HepG2 (cell line): ENCODE results near the gene TRMT1. TPM values are rescaled to one million over a fixed set of nuclear protein-coding genes. Genes with fewer than 3 reads are reported as not detected.
A peak's percentile ranks its signal among the peaks of the same experiment; 100 is the strongest.

ENCODE experiments used
- CREM ChIP-seq, 2 experiments: sonication (generic) in 1 of 2; formaldehyde crosslinking in 1 of 2; IDR thresholded peaks; 2 replicates each; pipeline versions ENCODE4 v1.4.0 to v1.6.1; 2016 to 2020; ENCODE audit warnings: antibody characterized with exemption in 1 of 2, mild to moderate bottlenecking in 1 of 2, missing genetic modification reagents in 1 of 2
- ETS1 ChIP-seq: sonication (generic); formaldehyde crosslinking; IDR thresholded peaks from 2 replicates; pipeline ENCODE4 v1.4.0; 2020; ENCODE audit warnings: missing genetic modification reagents
- HIVEP1 ChIP-seq: sonication (generic); formaldehyde crosslinking; IDR thresholded peaks from 2 replicates; pipeline ENCODE4 v1.4.0; 2020; ENCODE audit warnings: mild to moderate bottlenecking, missing genetic modification reagents
- KDM6A ChIP-seq: IDR thresholded peaks from 2 replicates; pipeline ENCODE4 v1.6.1; 2016; ENCODE audit warnings: low read depth
- MED8 ChIP-seq: sonication (generic); formaldehyde crosslinking; IDR thresholded peaks from 2 replicates; pipeline ENCODE4 v1.8.1; 2023; ENCODE audit warnings: mild to moderate bottlenecking, missing genetic modification reagents; ENCODE audit not compliant: insufficient replicate concordance
- MIER2 ChIP-seq: IDR thresholded peaks from 2 replicates; pipeline ENCODE4 v1.6.1; 2016; ENCODE audit warnings: missing biosample characterization, missing genetic modification reagents
- MTA1 ChIP-seq: sonication (generic); formaldehyde crosslinking; IDR thresholded peaks from 2 replicates; pipeline ENCODE4 v1.4.0; 2020; ENCODE audit warnings: missing genetic modification reagents, mild to moderate bottlenecking, borderline replicate concordance
- RCOR2 ChIP-seq: IDR thresholded peaks from 2 replicates; pipeline ENCODE4 v1.6.1; 2016; ENCODE audit warnings: missing biosample characterization, missing genetic modification reagents
- ZBTB21 ChIP-seq: sonication (generic); formaldehyde crosslinking; IDR thresholded peaks from 2 replicates; pipeline ENCODE4 v1.4.0; 2020; ENCODE audit warnings: missing genetic modification reagents
- ZFX ChIP-seq: sonication (generic); formaldehyde crosslinking; IDR thresholded peaks from 2 replicates; pipeline ENCODE4 v1.4.0; 2020; ENCODE audit warnings: mild to moderate bottlenecking, low read depth, missing genetic modification reagents, moderate library complexity
- ZHX2 ChIP-seq, 2 experiments: sonication (generic) in 1 of 2; formaldehyde crosslinking in 1 of 2; IDR thresholded peaks; 2 replicates each; pipeline versions ENCODE4 v1.6.1 to v1.9.0; 2014 to 2022; ENCODE audit warnings: antibody characterized with exemption in 1 of 2, borderline replicate concordance in 1 of 2, inconsistent platforms in 1 of 2, low read depth in 1 of 2, missing genetic modification reagents in 1 of 2
- ZNF101 ChIP-seq: sonication (generic); formaldehyde crosslinking; IDR thresholded peaks from 2 replicates; pipeline ENCODE4 v1.4.0; 2020; ENCODE audit warnings: mild to moderate bottlenecking, low read depth, missing genetic modification reagents, borderline replicate concordance
- ZNF121 ChIP-seq: sonication (generic); formaldehyde crosslinking; IDR thresholded peaks from 2 replicates; pipeline ENCODE4 v1.5.0; 2020; ENCODE audit warnings: mild to moderate bottlenecking, missing genetic modification reagents
- ZNF446 ChIP-seq: sonication (generic); formaldehyde crosslinking; IDR thresholded peaks from 2 replicates; pipeline ENCODE4 v1.5.0; 2020; ENCODE audit warnings: mild to moderate bottlenecking, missing genetic modification reagents
- ZNF572 ChIP-seq: sonication (generic); formaldehyde crosslinking; IDR thresholded peaks from 2 replicates; pipeline ENCODE4 v1.5.1; 2020; ENCODE audit warnings: mild to moderate bottlenecking, missing genetic modification reagents
- ZNF687 ChIP-seq: sonication (generic); formaldehyde crosslinking; IDR thresholded peaks from 2 replicates; pipeline ENCODE4 v1.5.1; 2020; ENCODE audit warnings: mild to moderate bottlenecking, missing genetic modification reagents, moderate library complexity
- ZNF737 ChIP-seq: sonication (generic); formaldehyde crosslinking; IDR thresholded peaks from 2 replicates; pipeline ENCODE4 v1.5.0; 2020; ENCODE audit warnings: missing genetic modification reagents, mild to moderate bottlenecking, borderline replicate concordance
- polyA plus RNA-seq, 8 experiments: library from polyadenylated mRNA; depleted of rRNA in 3 of 8; stranded (reverse) in 7 of 8; unstranded in 1 of 8; fragments of >200 nt; fragmentation: Illumina TruSeq in 4 of 8; extraction: Trizol in 4 of 8; gene quantifications; 2 replicates each; pipeline versions ENCODE4 v1.2.1 to v1.2.3, GENCODE V29; 2011 to 2016; ENCODE audit warnings: low read depth in 4 of 8, missing spikeins in 1 of 8, mixed read lengths in 1 of 8; ENCODE audit not compliant: insufficient read depth in 1 of 8
- total RNA-seq, 5 experiments: library from RNA; depleted of rRNA; stranded (reverse); fragments of >200 nt; fragmentation: Illumina TruSeq; extraction: Trizol; gene quantifications; 2 replicates each; pipeline ENCODE4 v1.2.3, GENCODE V29; 2016; ENCODE audit warnings: low read depth in 1 of 5

The TRMT1 gene
- total and polyA plus RNA-seq, 2 of the 13 experiments (the other 11 are each of a cell fraction or from before 2014, with no cell fraction given), result 35.5 to 44.1 TPM

GRCh38 chr19:13151605-13152355 is 35.2 kb upstream of the TRMT1 start (continued):
- TF ChIP-seq MTA1 (CRISPR knock-in tag) (0 out of 2 replicates have a peak, but pooled peaks have one; percentile 55), KDM6A (CRISPR knock-in tag) (0 out of 2 replicates have a peak, but pooled peaks have one; percentile 11), HIVEP1 (CRISPR knock-in tag) (0 out of 2 replicates have a peak, but pooled peaks have one; percentile 57), ZNF101 (CRISPR knock-in tag) (no peak), ZNF572 (0 out of 2 replicates have a peak, but pooled peaks have one; percentile 54), ZNF121 (CRISPR knock-in tag) (peak; percentile 15; the same call in 1 of the 2 replicates), RCOR2 (CRISPR knock-in tag) (no peak), ZFX (CRISPR knock-in tag) (peak; percentile 36), ZNF687 (CRISPR knock-in tag) (peak; percentile 79), ETS1 (0 out of 2 replicates have a peak, but pooled peaks have one; percentile 33), ZHX2 (IDR thresholded peaks at IDR 0.05; ENCODE audit: low read depth) (peak; percentile 39), ZHX2 (CRISPR knock-in tag; IDR thresholded peaks at IDR 0.05; ENCODE audit: borderline replicate concordance) (no peak; the same call in 1 of the 2 replicates), ZNF446 (CRISPR knock-in tag) (no peak), MIER2 (CRISPR knock-in tag) (no peak), MED8 (CRISPR knock-in tag) (peak; percentile 52), ZBTB21 (CRISPR knock-in tag) (peak; percentile 69), ZNF737 (CRISPR knock-in tag) (no peak), CREM (IDR thresholded peaks at IDR 0.05) (peak; percentile 54; the same call in 1 of the 2 replicates), CREM (CRISPR knock-in tag; IDR thresholded peaks at IDR 0.05) (no peak)
